ENCODE data around the gene TCOF1. TPM values are rescaled to one million over a fixed set of nuclear protein-coding genes. Genes with fewer than 3 reads are reported as not detected.
"Not testable (repeated sequence)": the region's sequence is repeated elsewhere in the genome, so short reads cannot be mapped to it uniquely, and the experiment has no call there.

The TCOF1 gene
- total RNA-seq, 1 donor from 2014 or later, result 91.1 TPM

- no peaks in the 10 kb centered on the region for H3K27me3 Mint-ChIP-seq (ENCODE audit: low read depth)
- peaks cover 26% of the 10 kb centered on the region for H3K4me1 Mint-ChIP-seq
- H3K4me3 Mint-ChIP-seq, result no peak overlapping the region
- TF ChIP-seq, protein P1, sequence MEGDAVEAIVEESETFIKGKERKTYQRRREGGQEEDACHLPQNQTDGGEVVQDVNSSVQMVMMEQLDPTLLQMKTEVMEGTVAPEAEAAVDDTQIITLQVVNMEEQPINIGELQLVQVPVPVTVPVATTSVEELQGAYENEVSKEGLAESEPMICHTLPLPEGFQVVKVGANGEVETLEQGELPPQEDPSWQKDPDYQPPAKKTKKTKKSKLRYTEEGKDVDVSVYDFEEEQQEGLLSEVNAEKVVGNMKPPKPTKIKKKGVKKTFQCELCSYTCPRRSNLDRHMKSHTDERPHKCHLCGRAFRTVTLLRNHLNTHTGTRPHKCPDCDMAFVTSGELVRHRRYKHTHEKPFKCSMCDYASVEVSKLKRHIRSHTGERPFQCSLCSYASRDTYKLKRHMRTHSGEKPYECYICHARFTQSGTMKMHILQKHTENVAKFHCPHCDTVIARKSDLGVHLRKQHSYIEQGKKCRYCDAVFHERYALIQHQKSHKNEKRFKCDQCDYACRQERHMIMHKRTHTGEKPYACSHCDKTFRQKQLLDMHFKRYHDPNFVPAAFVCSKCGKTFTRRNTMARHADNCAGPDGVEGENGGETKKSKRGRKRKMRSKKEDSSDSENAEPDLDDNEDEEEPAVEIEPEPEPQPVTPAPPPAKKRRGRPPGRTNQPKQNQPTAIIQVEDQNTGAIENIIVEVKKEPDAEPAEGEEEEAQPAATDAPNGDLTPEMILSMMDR (conservative IDR thresholded peaks at IDR 0.05), result no peak
- no peaks in the 10 kb centered on the region for H3K9me3 Mint-ChIP-seq
- DNase-seq (ENCODE audit: low read depth, low spot score), result no peak
- no peak overlapping the region for H3K27ac Mint-ChIP-seq (ENCODE audit: unreplicated experiment)
- no peaks in the 10 kb centered on the region for H3K36me3 Mint-ChIP-seq (ENCODE audit: low read depth)
These were observed 53.9 kb downstream of the TCOF1 start for GRCh38 chr5:150411245-150411979.

GRCh38 chr5:150412319-150413175 lies 55.0 kb downstream of the TCOF1 start, which contains the start of gene CD74:
TSS of gene CD74 (minus strand) at chr5:150412910. CDS start at chr5:150412749, 161 bp downstream.
- H3K27ac Mint-ChIP-seq (ENCODE audit: unreplicated experiment), result no peak within 1 kb of the TSS
- no peaks in the 10 kb centered on the region for H3K9me3 Mint-ChIP-seq
- TF ChIP-seq, protein P1 (conservative IDR thresholded peaks at IDR 0.05), result no peak

GRCh38 chr5:150413176-150413901 lies 55.8 kb downstream of the TCOF1 start:
- Mint-ChIP-seq H3K9me3 (no peaks in the 10 kb centered on the region), H3K27ac (ENCODE audit: unreplicated experiment) (no peak overlapping the region), H3K36me3 (ENCODE audit: low read depth) (no peaks in the 10 kb centered on the region), H3K4me3 (no peak overlapping the region), H3K27me3 (ENCODE audit: low read depth) (no peaks in the 10 kb centered on the region), H3K4me1 (peaks cover 26% of the 10 kb centered on the region)
- TF ChIP-seq, protein P1 (conservative IDR thresholded peaks at IDR 0.05), result no peak
- no peak for DNase-seq (ENCODE audit: low read depth, low spot score)

More at GRCh38 chr5:150412319-150413175, 55.0 kb downstream of the TCOF1 start, which contains the start of gene CD74:
- DNase-seq (ENCODE audit: low read depth, low spot score), result peak; percentile 29
- H3K4me1 Mint-ChIP-seq, result peaks cover 26% of the 10 kb centered on the region
- no peaks in the 10 kb centered on the region for H3K27me3 Mint-ChIP-seq (ENCODE audit: low read depth)
- H3K4me3 Mint-ChIP-seq, result peak within 1 kb of the TSS; percentile 75
- H3K36me3 Mint-ChIP-seq (ENCODE audit: low read depth), result no peaks in the 10 kb centered on the region

DNA sequence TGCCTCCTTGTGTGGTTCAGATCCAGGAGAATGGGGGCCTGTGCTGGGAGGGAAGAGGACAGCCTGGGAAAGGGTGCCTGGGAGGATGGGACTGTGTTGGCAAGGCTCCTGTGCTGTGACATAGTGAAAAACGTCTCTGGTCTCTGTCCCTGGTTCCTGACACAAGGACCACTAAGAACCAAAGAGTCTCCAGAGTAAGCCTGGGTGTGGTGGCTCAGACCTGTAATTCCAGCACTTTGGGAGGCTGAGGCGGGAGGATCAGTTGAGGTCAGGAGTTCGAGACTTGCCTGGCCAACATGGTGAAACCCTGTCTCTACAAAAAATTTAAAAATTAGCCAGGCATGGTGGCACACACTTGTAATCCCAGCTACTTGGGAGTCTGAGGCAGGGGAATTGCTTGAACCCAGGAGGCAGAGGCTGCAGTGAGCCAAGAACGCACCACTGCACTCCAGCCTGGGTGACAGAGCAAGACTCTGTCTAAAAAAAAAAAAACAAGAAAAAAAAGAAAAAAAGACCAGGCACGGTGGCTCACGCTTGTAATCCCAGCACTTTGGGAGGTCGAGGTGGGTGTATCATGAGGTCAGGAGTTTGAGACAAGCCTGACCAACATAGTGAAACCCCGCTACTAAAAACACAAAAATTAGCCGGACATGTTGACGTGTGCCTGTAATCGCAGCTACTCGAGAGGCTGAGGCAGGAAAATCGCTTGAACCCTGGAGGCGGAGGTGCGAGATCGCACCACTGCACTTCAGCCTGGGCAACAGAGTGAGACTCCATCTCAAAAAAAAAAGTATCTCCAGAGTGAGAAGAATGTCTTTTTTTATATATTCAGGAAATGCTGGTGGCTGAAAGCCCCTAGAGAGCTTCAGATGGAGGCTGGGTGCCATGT lies 56.6 kb downstream of the TCOF1 start:
- H3K9me3 Mint-ChIP-seq; H3K27me3 Mint-ChIP-seq (ENCODE audit: low read depth); H3K27ac Mint-ChIP-seq (ENCODE audit: unreplicated experiment); H3K4me3 Mint-ChIP-seq; DNase-seq (ENCODE audit: low read depth, low spot score); H3K36me3 Mint-ChIP-seq (ENCODE audit: low read depth): not testable (repeated sequence)
- peaks cover 30% of the 10 kb centered on the region for H3K4me1 Mint-ChIP-seq

- H3K36me3 Mint-ChIP-seq (ENCODE audit: low read depth), result no peaks in the 10 kb centered on the region
- no peak for DNase-seq (ENCODE audit: low read depth, low spot score)
- no peaks in the 10 kb centered on the region for H3K27me3 Mint-ChIP-seq (ENCODE audit: low read depth)
- H3K4me1 Mint-ChIP-seq, result peaks cover 14% of the 10 kb centered on the region
- no peaks in the 10 kb centered on the region for H3K9me3 Mint-ChIP-seq
- H3K4me3 Mint-ChIP-seq, result no peak overlapping the region
- TF ChIP-seq, protein P1 (conservative IDR thresholded peaks at IDR 0.05), result no peak
- H3K27ac Mint-ChIP-seq (ENCODE audit: unreplicated experiment), result no peak overlapping the region
These were observed 62.3 kb downstream of the TCOF1 start for GRCh38 chr5:150419630-150420270.

Measured in neural crest cell (in vitro differentiated cells).